MM.1S (cell line): ENCODE measurements around the gene SDHAF1.

Source experiments
- CTCF ChIP-seq: fragments of 300-600 bp; sonication (generic); IDR thresholded peaks from 2 replicates; pipeline ENCODE4 v1.5.1; 2016; ENCODE audit warnings: antibody characterized with exemption, low read length, mixed read lengths
- EZH2 ChIP-seq: fragments of 300-600 bp; sonication (generic); optimal IDR thresholded peaks from 2 replicates; pipeline ENCODE3; 2017; ENCODE audit warnings: low read depth, mild to moderate bottlenecking, antibody characterized with exemption, low read length, mixed read lengths
- EZH2phosphoT487 ChIP-seq: fragments of 300-600 bp; sonication (generic); IDR thresholded peaks from 2 replicates; pipeline ENCODE4 v1.6.1; 2018; ENCODE audit warnings: antibody characterized with exemption, low read length

- TF ChIP-seq CTCF = no peak
- TF ChIP-seq EZH2 = no peak
- no peak for TF ChIP-seq EZH2phosphoT487
Measured at GRCh38 chr19:35986111-35986510, 8.9 kb upstream of the SDHAF1 start.
